ENCODE measurements around the gene MAGEB3.

Gene MAGEB3

DNA sequence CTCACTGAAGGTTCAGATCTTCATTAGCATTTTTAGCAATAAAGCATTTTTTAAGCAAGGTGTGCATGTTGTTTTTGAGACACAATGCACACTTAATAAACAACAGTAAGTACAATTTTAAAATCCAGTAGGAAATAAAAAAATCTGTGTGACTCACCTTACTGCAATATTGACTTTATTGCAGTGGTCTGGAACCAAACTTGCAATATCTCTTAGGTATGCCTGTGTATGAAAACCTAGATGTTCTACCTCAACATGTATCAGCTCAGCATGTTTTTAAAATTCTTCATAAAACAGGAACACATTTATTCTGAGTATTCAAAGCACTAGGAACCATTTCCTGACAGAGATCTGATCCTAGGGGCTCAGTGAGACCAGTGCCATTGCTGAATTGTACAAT, 52.1 kb downstream of the MAGEB3 start:
- no peak for DNase-seq

DNA sequence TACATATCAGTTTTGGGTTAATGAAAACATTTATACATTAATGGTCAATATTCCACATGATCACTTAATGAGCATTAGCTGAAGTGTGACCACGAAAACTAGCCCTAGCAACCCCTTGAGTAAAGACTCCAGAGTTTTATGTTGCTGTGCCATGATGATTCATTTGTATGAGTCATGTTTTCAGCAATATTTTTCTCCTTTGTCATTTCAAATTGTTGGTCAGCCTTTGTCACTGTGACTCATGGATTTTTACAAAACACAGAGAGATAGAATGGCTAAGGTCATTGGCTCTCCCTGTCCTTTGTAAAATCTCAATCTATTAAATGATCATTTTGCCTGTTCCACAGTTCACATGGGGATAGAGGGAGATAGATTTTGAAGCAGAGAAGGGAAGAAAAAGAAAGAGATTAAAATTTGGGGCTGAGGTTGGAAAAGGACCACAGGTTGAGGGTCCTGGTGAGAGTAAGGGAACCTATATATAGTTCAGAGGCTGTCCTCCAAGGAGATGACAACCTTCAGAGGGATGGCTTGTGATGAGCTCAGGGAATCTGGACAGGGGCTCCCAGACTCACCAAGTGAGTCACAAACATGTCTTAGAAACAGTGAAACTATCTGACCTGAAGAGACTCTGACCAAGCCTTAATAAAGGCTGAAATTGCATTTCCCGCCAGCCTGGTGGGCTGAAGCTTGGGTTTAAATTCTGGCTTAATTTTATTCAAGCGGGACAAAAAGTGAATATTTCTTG, 53.2 kb downstream of the MAGEB3 start:
- DNase-seq = peak; percentile 56

All from islet precursor cell (in vitro differentiated cells).